MM.1S (cell line): ENCODE data around the gene ACD.

Source experiments
- DNase-seq: peaks from one replicate; pipeline ENCODE4 v3.0.0-alpha.2; 2015
- H2AFZ ChIP-seq: fragments of 300-600 bp; sonication (generic); 2 replicates; pipeline ENCODE4 v1.6.0; 2016; ENCODE audit warnings: antibody characterized with exemption, low read length
- H3F3A ChIP-seq: fragments of 300-600 bp; sonication (generic); 2 replicates; pipeline ENCODE4 v1.6.1; 2016; ENCODE audit warnings: mild to moderate bottlenecking, antibody characterized with exemption, low read length, moderate library complexity, mixed read lengths; ENCODE audit not compliant: insufficient read depth
- H3K27ac ChIP-seq: fragments of 300-600 bp; sonication (generic); 2 replicates; pipeline ENCODE4 v1.5.1; 2016; ENCODE audit warnings: mild to moderate bottlenecking, low read length
- H3K27me3 ChIP-seq: fragments of 300-600 bp; sonication (generic); replicated peaks from 2 replicates; pipeline ENCODE4 v1.6.0; 2016; ENCODE audit warnings: low read length; ENCODE audit not compliant: insufficient read depth
- H3K36me3 ChIP-seq: fragments of 300-600 bp; sonication (generic); replicated peaks from 2 replicates; pipeline ENCODE4 v1.6.1; 2016; ENCODE audit warnings: mild to moderate bottlenecking, low read length, mixed read lengths; ENCODE audit not compliant: insufficient read depth
- H3K4me1 ChIP-seq: fragments of 300-600 bp; sonication (generic); 2 replicates; pipeline ENCODE4 v1.6.1; 2016; ENCODE audit warnings: low read length, mixed read lengths
- H3K4me2 ChIP-seq: fragments of 300-600 bp; sonication (generic); 2 replicates; pipeline ENCODE4 v1.6.0; 2016; ENCODE audit warnings: low read depth, low read length
- H3K4me3 ChIP-seq: fragments of 300-600 bp; sonication (generic); 2 replicates; pipeline ENCODE4 v1.5.1; 2016; ENCODE audit warnings: low read length, mixed read lengths
- H3K79me2 ChIP-seq: fragments of 300-600 bp; sonication (generic); 2 replicates; pipeline ENCODE4 v1.6.1; 2016; ENCODE audit warnings: mixed run types, low read length, mixed read lengths
- H3K9ac ChIP-seq: fragments of 300-600 bp; sonication (generic); 2 replicates; pipeline ENCODE4 v1.6.1; 2016; ENCODE audit warnings: low read length, mixed read lengths
- H3K9me2 ChIP-seq: fragments of 300-600 bp; sonication (generic); replicated peaks from 2 replicates; pipeline ENCODE4 v1.6.1; 2016; ENCODE audit warnings: mild to moderate bottlenecking, low read length, mixed read lengths; ENCODE audit not compliant: insufficient read depth
- H3K9me3 ChIP-seq: fragments of 300-600 bp; sonication (generic); replicated peaks from 2 replicates; pipeline ENCODE4 v1.6.1; 2016; ENCODE audit warnings: mild to moderate bottlenecking, low read length, mixed read lengths; ENCODE audit not compliant: insufficient read depth
- H4K20me1 ChIP-seq: fragments of 300-600 bp; sonication (generic); 2 replicates; pipeline ENCODE4 v1.6.1; 2016; ENCODE audit warnings: mild to moderate bottlenecking, low read length, moderate library complexity, mixed read lengths; ENCODE audit not compliant: insufficient read depth
- CTCF ChIP-seq: fragments of 300-600 bp; sonication (generic); IDR thresholded peaks from 2 replicates; pipeline ENCODE4 v1.5.1; 2016; ENCODE audit warnings: antibody characterized with exemption, low read length, mixed read lengths
- EZH2 ChIP-seq: fragments of 300-600 bp; sonication (generic); optimal IDR thresholded peaks from 2 replicates; pipeline ENCODE3; 2017; ENCODE audit warnings: low read depth, mild to moderate bottlenecking, antibody characterized with exemption, low read length, mixed read lengths
- EZH2phosphoT487 ChIP-seq: fragments of 300-600 bp; sonication (generic); IDR thresholded peaks from 2 replicates; pipeline ENCODE4 v1.6.1; 2018; ENCODE audit warnings: antibody characterized with exemption, low read length

Gene ACD

GRCh38 chr16:67707790-67708189, 47.7 kb upstream of the ACD start:
- Histone ChIP-seq H3K36me3 (no peaks in the 10 kb centered on the region; the same call in 1 of the 2 replicates), H2AFZ (no peak overlapping the region), H3K9ac (no peak overlapping the region), H3K27ac (no peak overlapping the region), H3K9me2 (no peaks in the 10 kb centered on the region), H3F3A (no peaks in the 10 kb centered on the region), H3K79me2 (peaks cover 42% of the 10 kb centered on the region), H3K9me3 (no peaks in the 10 kb centered on the region), H3K4me2 (no peak overlapping the region), H3K4me3 (no peak overlapping the region), H4K20me1 (0 out of 2 replicates have a peak, but pooled peaks cover 2% of the 10 kb centered on the region), H3K4me1 (no peaks in the 10 kb centered on the region), H3K27me3 (no peaks in the 10 kb centered on the region)
- TF ChIP-seq CTCF (no peak), EZH2phosphoT487 (no peak), EZH2 (no peak)
- DNase-seq = no peak

DNA sequence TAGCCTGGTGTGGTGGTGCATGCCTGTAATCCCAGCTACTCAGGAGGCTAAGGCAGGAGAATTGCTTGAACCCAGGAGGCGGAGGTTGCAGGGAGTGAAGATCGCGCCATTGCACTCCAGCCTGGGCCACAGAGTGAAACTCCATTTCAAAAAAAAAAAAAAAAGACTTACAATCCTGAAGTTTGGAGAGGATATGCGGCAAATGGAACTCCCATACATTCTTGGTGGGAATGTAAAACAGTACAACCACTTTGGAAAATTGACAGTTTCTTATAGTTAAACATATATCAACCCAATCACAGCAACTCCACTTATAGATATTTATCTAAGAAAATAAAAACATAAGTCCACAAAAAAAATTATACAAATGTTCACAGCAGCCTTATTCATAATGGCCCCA, 47.1 kb upstream of the ACD start:
- no peak overlapping the region for H3K4me2 ChIP-seq
- 0 out of 2 replicates have a peak, but pooled peaks cover 2% of the 10 kb centered on the region for H4K20me1 ChIP-seq
- no peaks in the 10 kb centered on the region for H3K27me3 ChIP-seq
- no peak for DNase-seq
- no peaks in the 10 kb centered on the region; the same call in 1 of the 2 replicates for H3K36me3 ChIP-seq
- no peaks in the 10 kb centered on the region for H3F3A ChIP-seq
- H3K4me3 ChIP-seq = no peak overlapping the region
- no peaks in the 10 kb centered on the region for H3K9me2 ChIP-seq
- H3K9me3 ChIP-seq = no peaks in the 10 kb centered on the region
- H2AFZ ChIP-seq = no peak overlapping the region
- H3K9ac ChIP-seq = no peak overlapping the region
- H3K27ac ChIP-seq = no peak overlapping the region
- no peaks in the 10 kb centered on the region for H3K4me1 ChIP-seq
- no peak for TF ChIP-seq EZH2phosphoT487
- H3K79me2 ChIP-seq = peaks cover 42% of the 10 kb centered on the region

GRCh38 chr16:67704110-67704509, 44.0 kb upstream of the ACD start:
- H3K27me3 ChIP-seq = no peaks in the 10 kb centered on the region
- H3K4me2 ChIP-seq = no peak overlapping the region
- no peak for DNase-seq
- no peak overlapping the region for H2AFZ ChIP-seq
- no peaks in the 10 kb centered on the region for H4K20me1 ChIP-seq
- no peaks in the 10 kb centered on the region for H3K4me1 ChIP-seq
- no peaks in the 10 kb centered on the region for H3F3A ChIP-seq
- TF ChIP-seq EZH2phosphoT487 = no peak
- no peak for TF ChIP-seq CTCF
- no peak for TF ChIP-seq EZH2
- H3K36me3 ChIP-seq = no peaks in the 10 kb centered on the region; the same call in 1 of the 2 replicates
- H3K9me2 ChIP-seq = no peaks in the 10 kb centered on the region
- H3K79me2 ChIP-seq = peaks cover 28% of the 10 kb centered on the region
- no peak overlapping the region for H3K9ac ChIP-seq
- no peak overlapping the region for H3K4me3 ChIP-seq
- no peak overlapping the region for H3K27ac ChIP-seq
- H3K9me3 ChIP-seq = no peaks in the 10 kb centered on the region

- Histone ChIP-seq H3K9ac (no peak overlapping the region), H3K27ac (no peak overlapping the region), H2AFZ (no peak overlapping the region), H3K79me2 (peaks cover 25% of the 10 kb centered on the region), H3K9me2 (no peaks in the 10 kb centered on the region), H3K36me3 (no peaks in the 10 kb centered on the region; the same call in 1 of the 2 replicates), H3K4me1 (no peaks in the 10 kb centered on the region), H3K4me2 (no peak overlapping the region), H3K9me3 (no peaks in the 10 kb centered on the region), H4K20me1 (no peaks in the 10 kb centered on the region), H3F3A (no peaks in the 10 kb centered on the region), H3K27me3 (no peaks in the 10 kb centered on the region), H3K4me3 (no peak overlapping the region)
- no peak for TF ChIP-seq EZH2
- TF ChIP-seq CTCF = no peak
- TF ChIP-seq EZH2phosphoT487 = no peak
- DNase-seq = no peak
Observed at GRCh38 chr16:67703626-67704025, 43.6 kb upstream of the ACD start.
